GM18873 (cell line): Measurements from ENCODE around the gene MGMT.

ENCODE experiments used
- ATAC-seq: cut with Tn5 transposase; IDR thresholded peaks from one replicate; pipeline ENCODE4 v1.9.1; 2021; ENCODE audit warnings: mild to moderate bottlenecking, moderate library complexity, moderate number of reproducible peaks; ENCODE audit not compliant: unreplicated experiment, low FRiP score

MGMT gene

GRCh38 chr10:129809431-129809830, 342.4 kb downstream of the MGMT start:
- no peak for ATAC-seq

- ATAC-seq = no peak
Observed at GRCh38 chr10:129809841-129810240, 342.8 kb downstream of the MGMT start.

- no peak for ATAC-seq
Observed at GRCh38 chr10:129811208-129811607, 344.2 kb downstream of the MGMT start.

- no peak for ATAC-seq
Observed at GRCh38 chr10:129812398-129812797, 345.4 kb downstream of the MGMT start.

GRCh38 chr10:129814681-129815646, 347.9 kb downstream of the MGMT start:
- ATAC-seq = no peak

- no peak for ATAC-seq
Observed at GRCh38 chr10:129815898-129816655, 349.0 kb downstream of the MGMT start.

GRCh38 chr10:129816656-129817045, 349.6 kb downstream of the MGMT start:
- no peak for ATAC-seq
